HG03159 (cell line): ENCODE measurements around the gene TRAPPC4.
A peak's percentile ranks its signal among the peaks of the same experiment; 100 is the strongest.
"Not testable (repeated sequence)": the region's sequence is repeated elsewhere in the genome, so short reads cannot be mapped to it uniquely, and the experiment has no call there.

Experiments used
- ATAC-seq: cut with Tn5 transposase; IDR thresholded peaks from one replicate; pipeline ENCODE4 v1.9.1; 2021; ENCODE audit warnings: mild to moderate bottlenecking, moderate library complexity; ENCODE audit not compliant: unreplicated experiment

TRAPPC4 gene, protein sequence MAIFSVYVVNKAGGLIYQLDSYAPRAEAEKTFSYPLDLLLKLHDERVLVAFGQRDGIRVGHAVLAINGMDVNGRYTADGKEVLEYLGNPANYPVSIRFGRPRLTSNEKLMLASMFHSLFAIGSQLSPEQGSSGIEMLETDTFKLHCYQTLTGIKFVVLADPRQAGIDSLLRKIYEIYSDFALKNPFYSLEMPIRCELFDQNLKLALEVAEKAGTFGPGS

DNA sequence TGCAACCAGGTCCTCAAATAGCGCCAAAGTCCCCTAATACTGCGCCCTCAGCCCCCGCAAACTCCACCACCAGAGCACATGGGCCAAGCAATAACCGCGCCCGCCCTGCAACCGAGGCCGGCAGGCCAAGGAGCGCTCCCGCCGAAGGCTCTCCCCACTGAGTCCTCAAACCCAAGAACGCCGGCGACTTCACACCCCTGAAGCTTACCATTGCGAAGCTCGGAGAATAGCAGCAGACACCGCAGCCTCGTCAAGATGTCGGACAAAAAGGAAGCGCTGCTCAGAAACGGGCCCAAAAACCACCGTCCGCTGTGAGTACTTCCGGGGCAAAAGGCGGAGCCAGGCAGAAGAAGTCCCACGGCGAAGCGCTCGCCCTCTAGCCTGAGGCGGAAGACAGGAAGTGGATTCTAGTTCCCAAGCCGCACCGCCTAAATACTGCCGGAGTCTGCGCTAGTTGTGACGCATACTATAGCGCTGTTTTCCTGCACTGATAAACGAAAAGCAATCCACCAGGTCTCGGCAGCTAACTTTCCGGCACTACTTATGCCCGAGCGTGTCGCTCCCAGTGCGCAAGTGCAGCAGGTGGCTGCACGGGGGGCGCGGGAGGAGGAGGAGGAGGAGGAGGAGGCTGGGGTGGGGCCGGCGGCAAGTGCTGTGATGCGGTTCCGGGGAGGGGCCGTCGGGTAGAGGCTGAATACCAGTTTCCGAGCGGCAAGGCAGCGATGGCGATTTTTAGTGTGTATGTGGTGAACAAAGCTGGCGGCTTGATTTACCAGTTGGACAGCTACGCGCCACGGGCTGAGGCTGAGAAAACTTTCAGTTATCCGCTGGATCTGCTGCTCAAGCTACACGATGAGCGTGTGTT lies at the start of gene TRAPPC4, which contains the start of gene RPS25:
Gene TRAPPC4 (plus strand): TSS at position 693 of the 865 bp plus-strand sequence. CDS start 30 bp downstream, at position 723.
Gene RPS25 (minus strand): TSS at position 270 of the 865 bp plus-strand sequence. CDS start 59 bp downstream, at position 211.
- peak; percentile 90 for ATAC-seq

GRCh38 chr11:118969508-118969907 lies 49.1 kb upstream of the TRAPPC4 start:
- not testable (repeated sequence) for ATAC-seq

- ATAC-seq: no peak
These were observed 46.9 kb upstream of the TRAPPC4 start, which contains the start of gene FOXR1 for GRCh38 chr11:118971646-118972045. Gene FOXR1 (plus strand): TSS chr11:118971761. CDS start chr11:118971932, 171 bp downstream.

DNA sequence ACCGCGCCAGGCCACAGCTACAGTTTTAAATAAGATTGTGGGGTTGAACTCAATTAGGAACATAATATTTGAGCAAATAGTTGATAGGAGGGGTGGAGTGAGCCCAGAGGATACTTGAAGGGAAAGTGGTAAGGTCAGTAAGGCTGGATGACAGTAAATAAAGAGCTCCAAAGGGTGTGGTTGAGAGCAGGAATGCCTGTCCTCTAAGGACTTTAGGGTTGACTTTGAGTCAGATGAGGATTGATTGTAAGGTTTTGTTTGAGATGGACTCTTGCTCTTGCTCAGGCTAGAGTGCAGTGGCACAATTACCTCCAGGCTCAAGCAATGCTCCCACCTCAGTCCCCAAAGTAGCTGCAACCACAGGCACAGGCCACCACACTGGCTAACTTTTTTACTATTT lies 44.6 kb upstream of the TRAPPC4 start:
- no peak for ATAC-seq

DNA sequence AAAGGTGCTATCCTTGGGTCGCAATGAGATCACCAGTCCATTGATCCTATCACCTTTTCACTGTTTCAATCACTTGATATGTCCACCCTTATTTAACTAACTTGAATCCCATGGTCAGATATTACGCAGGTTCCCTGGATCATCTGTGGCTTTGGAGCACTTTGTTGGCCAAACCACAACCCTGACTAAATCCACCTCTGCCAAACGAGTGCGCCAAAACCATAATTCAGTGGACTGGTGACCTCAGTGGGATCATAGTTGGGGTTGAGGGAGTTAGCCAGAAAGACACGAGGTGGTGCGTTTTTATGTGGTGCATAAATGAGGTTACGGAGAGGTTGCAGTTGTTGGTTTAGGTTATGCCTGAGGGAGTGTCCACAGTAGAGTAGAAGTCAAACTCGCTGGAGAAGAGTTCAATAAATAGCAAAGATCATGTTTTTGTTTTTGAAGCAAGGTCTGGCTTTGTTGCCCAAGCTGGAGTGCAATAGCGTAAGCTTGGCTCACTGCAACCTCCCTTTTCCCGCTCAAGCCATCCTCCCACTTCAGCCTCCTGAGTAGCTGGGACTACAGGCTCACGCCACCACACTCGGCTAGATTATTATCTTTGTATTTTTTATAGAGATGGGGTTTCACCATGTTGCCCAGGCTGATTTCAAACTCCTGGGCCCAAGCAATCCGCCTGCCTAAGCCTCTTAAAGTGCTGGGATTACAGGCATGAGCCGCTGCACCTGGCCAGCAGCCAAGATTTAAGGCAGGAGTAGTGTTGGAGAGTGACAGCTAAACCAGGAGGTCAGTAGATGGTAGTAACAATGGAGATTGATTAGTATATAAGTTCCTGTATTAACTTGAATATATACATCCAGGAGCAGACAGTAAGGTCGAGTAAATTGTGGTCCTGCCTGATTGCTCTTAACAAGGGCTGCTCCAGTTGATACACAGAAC lies 42.5 kb upstream of the TRAPPC4 start:
- no peak for ATAC-seq

DNA sequence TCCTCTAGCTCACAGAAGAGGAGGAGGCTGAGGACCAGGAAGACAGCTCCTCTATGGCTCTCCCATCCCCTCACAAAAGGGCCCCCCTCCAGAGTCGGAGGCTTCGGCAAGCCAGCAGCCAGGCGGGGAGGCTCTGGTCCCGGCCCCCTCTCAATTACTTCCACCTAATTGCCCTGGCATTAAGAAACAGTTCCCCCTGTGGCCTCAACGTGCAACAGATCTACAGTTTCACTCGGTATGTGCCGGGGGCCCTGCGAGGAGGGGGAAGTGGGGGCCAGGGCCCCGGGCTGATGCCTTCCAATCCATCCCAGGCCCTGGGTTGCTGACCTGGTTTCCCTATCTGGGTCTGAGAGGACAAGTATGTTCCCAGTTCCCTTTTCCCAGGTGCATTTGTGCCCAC lies 39.1 kb upstream of the TRAPPC4 start:
- ATAC-seq: no peak

GRCh38 chr11:118980191-118980881 lies 38.2 kb upstream of the TRAPPC4 start:
- no peak for ATAC-seq

- not testable (repeated sequence) for ATAC-seq
These were observed 34.2 kb upstream of the TRAPPC4 start for GRCh38 chr11:118984337-118984736.

DNA sequence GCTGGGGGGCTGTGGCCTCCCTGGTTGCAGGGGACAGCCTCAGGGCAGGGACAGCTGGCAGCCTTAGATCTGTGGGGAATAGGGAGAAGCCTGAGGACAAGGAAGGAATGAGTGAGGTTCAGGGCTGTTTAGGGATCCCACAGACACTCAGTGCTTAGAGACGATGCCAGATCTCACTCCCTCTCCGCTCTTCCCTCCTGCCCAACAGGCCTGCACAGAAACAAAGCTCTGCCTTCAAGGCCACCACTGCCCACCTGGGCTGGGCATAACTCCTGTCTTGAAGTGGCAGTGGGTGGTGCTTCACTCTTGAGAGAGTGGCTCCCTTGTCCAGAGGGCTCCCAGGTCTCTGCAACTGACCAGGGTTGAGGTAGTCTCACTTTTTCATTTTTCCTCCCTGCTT lies 33.7 kb upstream of the TRAPPC4 start:
- no peak for ATAC-seq

DNA sequence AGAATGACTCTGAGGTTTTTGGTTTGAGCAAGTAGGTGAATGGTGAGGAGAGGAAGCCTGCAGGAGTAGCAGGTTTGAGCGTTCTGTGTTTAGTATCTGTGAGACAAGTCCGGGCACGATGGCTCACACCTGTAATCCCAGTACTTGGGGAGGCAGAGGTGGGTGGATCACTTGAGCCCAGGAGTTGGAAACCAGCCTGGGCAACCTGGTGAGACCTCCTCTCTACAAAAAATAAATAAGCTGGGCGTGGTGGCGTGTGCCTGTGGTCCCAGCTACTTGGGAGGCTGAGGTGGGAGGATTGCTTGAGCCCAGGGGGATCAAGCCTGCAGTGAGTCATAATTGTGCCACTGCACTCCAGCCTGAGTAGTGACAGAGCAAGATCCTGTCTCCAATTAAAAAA lies 30.3 kb upstream of the TRAPPC4 start:
- ATAC-seq: no peak

GRCh38 chr11:118991486-118992038 lies 27.0 kb upstream of the TRAPPC4 start:
- not testable (repeated sequence) for ATAC-seq

DNA sequence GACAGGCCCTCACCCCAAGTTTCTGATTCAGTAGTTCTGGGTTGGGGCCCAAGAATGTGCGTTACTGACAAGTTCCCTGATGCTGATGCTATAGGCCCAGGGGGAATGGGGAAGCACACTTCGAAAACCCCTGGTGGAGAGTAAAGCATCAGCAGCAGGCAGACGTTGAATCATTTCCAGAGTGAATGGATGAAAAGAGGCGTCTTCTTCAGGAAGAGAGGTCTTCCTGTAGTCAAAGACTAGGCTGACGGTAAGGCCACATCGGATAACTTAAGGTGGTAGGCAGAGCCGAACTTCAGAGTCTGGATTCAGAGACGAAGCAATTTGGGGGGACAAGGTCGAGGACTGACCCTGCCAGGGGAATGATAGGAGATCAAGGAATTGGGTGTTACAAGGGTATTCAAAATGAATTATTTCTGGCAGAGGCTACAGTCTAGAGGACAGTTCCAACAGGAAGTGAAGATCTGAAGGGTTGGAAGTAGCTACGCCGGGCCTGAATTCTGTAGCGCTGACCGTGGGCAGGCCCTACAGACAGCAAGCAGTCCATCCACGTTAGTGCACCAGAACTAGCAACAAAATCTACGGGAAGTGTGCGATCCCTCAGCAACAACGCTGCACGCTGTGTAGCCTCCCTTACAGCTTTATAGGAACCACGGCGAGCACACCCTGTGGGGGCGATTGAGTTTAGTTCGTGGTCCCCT lies 21.5 kb upstream of the TRAPPC4 start:
- no peak for ATAC-seq

GRCh38 chr11:118997627-118998387 lies 20.8 kb upstream of the TRAPPC4 start, which contains the start of gene CENATAC:
Gene CENATAC (plus strand): TSS chr11:118998138. CDS start chr11:118998198, 60 bp downstream.
- peak; percentile 88 for ATAC-seq

GRCh38 chr11:118998388-118998717 lies 20.2 kb upstream of the TRAPPC4 start:
- peak; percentile 29 for ATAC-seq

DNA sequence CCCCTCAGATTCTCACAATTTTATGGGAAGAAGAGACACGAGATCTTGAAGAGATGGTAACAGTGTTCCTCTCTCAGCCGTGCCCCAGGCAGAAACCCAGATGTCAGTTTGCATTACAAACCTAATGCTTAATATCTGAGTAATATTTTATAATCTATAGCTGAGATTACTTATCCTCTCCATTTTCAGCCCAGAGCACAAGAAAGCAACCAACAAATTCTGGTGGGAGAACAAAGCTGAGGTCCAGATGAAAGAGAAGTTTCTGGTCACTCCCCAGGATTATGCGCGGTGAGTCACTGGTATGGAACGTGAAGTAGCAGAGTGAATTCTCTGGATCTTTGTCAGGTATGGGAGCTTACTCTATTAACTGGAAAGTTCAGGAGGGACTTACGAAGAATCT lies 19.7 kb upstream of the TRAPPC4 start:
- ATAC-seq: no peak

DNA sequence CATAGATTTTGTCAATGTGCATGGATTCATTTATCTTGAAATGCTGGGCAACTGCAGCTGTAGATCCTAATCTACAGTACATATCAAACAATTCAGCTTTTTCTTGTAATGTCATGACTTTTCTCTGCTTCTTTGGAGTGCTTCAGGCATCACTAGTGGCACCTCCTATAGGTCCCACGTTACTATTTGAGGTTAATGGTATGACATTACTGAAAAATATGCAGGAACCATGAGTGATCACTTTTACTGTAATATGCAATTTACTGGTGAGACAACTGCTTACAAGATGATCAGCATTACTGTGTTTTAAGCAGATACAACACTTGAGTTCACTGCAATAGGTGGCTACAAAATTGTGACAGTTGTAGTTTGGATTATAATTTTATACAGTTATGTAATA lies 17.7 kb upstream of the TRAPPC4 start:
- ATAC-seq: no peak

DNA sequence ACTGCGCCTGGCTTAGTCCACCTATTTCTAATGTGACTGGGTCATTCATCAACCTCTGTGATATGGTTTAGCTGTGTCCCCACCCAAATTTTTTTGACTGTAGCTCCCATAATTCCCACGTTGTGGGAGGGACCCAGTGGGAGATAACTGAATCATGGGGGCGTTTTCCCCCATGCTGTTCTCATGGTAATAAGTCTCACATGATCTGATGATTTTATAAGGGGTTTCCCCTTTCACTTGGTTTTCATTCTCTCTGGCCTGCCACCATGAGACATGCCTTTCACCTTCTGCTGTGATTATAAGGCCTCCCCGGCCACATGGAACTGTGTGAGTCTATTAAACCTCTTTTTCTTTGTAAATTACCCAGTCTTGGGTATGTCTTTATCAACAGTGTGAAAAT lies 11.9 kb upstream of the TRAPPC4 start:
- no peak for ATAC-seq

DNA sequence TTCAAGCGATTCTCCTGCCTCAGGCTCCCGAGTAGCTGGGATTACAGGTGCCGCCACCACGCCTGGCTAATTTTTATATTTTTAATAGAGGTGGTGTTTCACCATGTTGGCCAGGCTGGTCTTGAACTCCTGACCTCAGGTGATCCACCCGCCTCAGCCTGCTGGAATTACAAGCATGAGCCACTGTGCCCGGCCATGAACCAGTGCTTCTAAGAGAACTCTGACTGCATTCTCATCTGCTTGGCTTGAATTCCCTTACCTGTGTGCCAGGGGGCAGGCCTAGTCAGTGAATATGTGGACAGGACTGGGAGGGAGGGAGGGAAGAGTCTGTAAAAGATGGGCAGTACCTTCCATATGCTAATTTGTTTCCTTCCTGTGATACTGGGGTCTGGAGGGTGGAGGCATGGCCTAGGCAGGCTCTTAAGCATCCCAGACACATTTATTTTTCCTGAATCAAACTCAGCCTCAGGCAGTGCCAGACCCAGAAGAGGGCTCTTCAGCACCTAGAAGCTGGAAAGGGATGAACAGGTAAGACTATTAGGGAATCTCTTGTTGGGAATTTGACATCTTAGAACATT lies 7.0 kb upstream of the TRAPPC4 start:
- ATAC-seq: no peak
